ENCODE data around the gene CSRNP3. TPM values are rescaled to one million over a fixed set of nuclear protein-coding genes. Genes with fewer than 3 reads are reported as not detected.

Gene CSRNP3
- total RNA-seq, 3 donors from 2014 or later (not counting 1 experiment from before 2014, with no cell fraction given), result not detected

- Histone ChIP-seq H3K4me3 (ENCODE audit: low read length) (no peak overlapping the region), H3K4me1 (ENCODE audit: control insufficient read depth, insufficient read depth, low read length) (no peaks in the 10 kb centered on the region), H3K36me3 (ENCODE audit: control insufficient read depth, insufficient read depth, low read length) (no peaks in the 10 kb centered on the region), H3K9me3 (ENCODE audit: control insufficient read depth, insufficient read depth, low read length) (no peaks in the 10 kb centered on the region), H3K27me3 (ENCODE audit: control insufficient read depth, insufficient read depth, low read length) (no peaks in the 10 kb centered on the region), H3K27ac (ENCODE audit: low read length) (no peak overlapping the region)
- no peaks in the 10 kb centered on the region for H3K4me1 Mint-ChIP-seq
- TF ChIP-seq, protein P1, sequence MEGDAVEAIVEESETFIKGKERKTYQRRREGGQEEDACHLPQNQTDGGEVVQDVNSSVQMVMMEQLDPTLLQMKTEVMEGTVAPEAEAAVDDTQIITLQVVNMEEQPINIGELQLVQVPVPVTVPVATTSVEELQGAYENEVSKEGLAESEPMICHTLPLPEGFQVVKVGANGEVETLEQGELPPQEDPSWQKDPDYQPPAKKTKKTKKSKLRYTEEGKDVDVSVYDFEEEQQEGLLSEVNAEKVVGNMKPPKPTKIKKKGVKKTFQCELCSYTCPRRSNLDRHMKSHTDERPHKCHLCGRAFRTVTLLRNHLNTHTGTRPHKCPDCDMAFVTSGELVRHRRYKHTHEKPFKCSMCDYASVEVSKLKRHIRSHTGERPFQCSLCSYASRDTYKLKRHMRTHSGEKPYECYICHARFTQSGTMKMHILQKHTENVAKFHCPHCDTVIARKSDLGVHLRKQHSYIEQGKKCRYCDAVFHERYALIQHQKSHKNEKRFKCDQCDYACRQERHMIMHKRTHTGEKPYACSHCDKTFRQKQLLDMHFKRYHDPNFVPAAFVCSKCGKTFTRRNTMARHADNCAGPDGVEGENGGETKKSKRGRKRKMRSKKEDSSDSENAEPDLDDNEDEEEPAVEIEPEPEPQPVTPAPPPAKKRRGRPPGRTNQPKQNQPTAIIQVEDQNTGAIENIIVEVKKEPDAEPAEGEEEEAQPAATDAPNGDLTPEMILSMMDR (IDR thresholded peaks at IDR 0.05), result no peak
- no peaks in the 10 kb centered on the region for H3K36me3 Mint-ChIP-seq
- no peak overlapping the region for H3K27ac Mint-ChIP-seq
- no peak overlapping the region for H3K4me3 Mint-ChIP-seq
- DNase-seq (no peak), ATAC-seq (no peak)
- H3K27me3 Mint-ChIP-seq (ENCODE audit: low read depth in 2 of 2), result peaks cover 3 to 18% of the 10 kb centered on the region in 2 donors
- WGBS (ENCODE audit: insufficient coverage), result no CpG with 5 or more reads among the region's 2 CpGs
- no peaks in the 10 kb centered on the region for H3K9me3 Mint-ChIP-seq
- intact Hi-C loops (cut with micrococcal nuclease), result no loop called here
Observed at GRCh38 chr2:165651233-165651632, 181.7 kb downstream of the CSRNP3 start.

DNA sequence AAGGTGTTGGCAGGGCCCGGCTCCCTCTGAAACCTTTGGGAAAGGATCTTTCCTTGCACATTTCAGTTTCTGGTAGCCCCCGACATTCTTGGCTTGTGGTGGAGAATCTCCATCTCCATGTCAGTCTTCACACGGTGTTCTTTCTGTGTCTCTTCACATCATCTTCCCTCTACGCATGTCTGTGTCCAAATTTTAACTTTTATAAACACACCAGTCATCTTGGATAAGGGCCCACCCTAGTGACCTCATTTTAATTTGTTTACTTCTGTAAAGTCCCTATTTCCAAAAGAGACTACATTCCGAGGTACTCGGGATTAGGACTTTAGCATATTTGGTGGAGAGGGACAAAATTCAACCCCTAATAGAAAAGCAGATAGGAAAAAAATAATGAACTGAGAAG, 186.2 kb downstream of the CSRNP3 start:
- H3K27ac ChIP-seq (ENCODE audit: low read length), result no peak overlapping the region
- no peak overlapping the region for H3K4me3 Mint-ChIP-seq
- 92% methylated on average over 4 of the region's 6 CpGs for WGBS (ENCODE audit: insufficient coverage)

DNA sequence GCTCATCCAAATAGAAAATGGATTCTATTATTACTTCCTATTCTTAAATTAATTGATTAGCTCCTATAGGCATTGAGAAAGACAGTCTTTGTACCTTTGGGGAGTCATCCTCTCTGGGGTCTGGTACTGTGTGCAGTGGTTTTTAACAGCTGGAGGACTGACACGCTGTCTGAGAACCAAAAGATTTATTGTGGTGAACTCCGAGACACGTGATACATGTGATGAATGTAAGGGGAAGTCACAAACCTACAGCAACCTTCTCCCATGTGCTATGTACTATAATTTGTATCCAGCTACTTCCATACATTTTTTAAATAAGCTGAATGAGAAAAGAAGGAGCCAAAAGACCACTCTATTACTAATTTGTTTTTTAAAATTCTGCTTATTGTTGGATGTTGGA, 190.9 kb downstream of the CSRNP3 start:
- peaks cover 5% of the 10 kb centered on the region in 2 donors for H3K4me1 Mint-ChIP-seq
- ATAC-seq (peak in 1 of 3 donors; percentile 61), DNase-seq (no peak)
- H3K27me3 ChIP-seq (ENCODE audit: control insufficient read depth, insufficient read depth, low read length), result no peaks in the 10 kb centered on the region
- intact Hi-C loops (cut with micrococcal nuclease), result no loop called here
- no peak overlapping the region for H3K4me3 ChIP-seq (ENCODE audit: low read length)
- no peaks in the 10 kb centered on the region for H3K36me3 Mint-ChIP-seq
- H3K9me3 Mint-ChIP-seq, result no peaks in the 10 kb centered on the region
- H3K27me3 Mint-ChIP-seq (ENCODE audit: low read depth in 2 of 2), result peaks cover 9 to 26% of the 10 kb centered on the region in 2 donors
- H3K4me1 ChIP-seq (ENCODE audit: control insufficient read depth, insufficient read depth, low read length), result no peaks in the 10 kb centered on the region
- H3K27ac ChIP-seq (ENCODE audit: low read length), result no peak overlapping the region
- WGBS (ENCODE audit: insufficient coverage), result 0% methylated on average over 1 of the region's 3 CpGs
- H3K36me3 ChIP-seq (ENCODE audit: control insufficient read depth, insufficient read depth, low read length), result no peaks in the 10 kb centered on the region
- no peak overlapping the region for H3K27ac Mint-ChIP-seq
- H3K4me3 Mint-ChIP-seq, result no peak overlapping the region
- TF ChIP-seq, protein P1 (IDR thresholded peaks at IDR 0.05), result no peak
- no peaks in the 10 kb centered on the region for H3K9me3 ChIP-seq (ENCODE audit: control insufficient read depth, insufficient read depth, low read length)

More for the DNA sequence above, 186.2 kb downstream of the CSRNP3 start:
- Histone ChIP-seq H3K4me1 (ENCODE audit: control insufficient read depth, insufficient read depth, low read length) (no peaks in the 10 kb centered on the region), H3K36me3 (ENCODE audit: control insufficient read depth, insufficient read depth, low read length) (no peaks in the 10 kb centered on the region), H3K4me3 (ENCODE audit: low read length) (no peak overlapping the region), H3K27me3 (ENCODE audit: control insufficient read depth, insufficient read depth, low read length) (no peaks in the 10 kb centered on the region), H3K9me3 (ENCODE audit: control insufficient read depth, insufficient read depth, low read length) (no peaks in the 10 kb centered on the region)
- ATAC-seq, result no peak
- Mint-ChIP-seq H3K27me3 (ENCODE audit: low read depth in 2 of 2) (peaks cover 6 to 16% of the 10 kb centered on the region in 2 donors), H3K36me3 (no peaks in the 10 kb centered on the region), H3K9me3 (no peaks in the 10 kb centered on the region), H3K27ac (no peak overlapping the region), H3K4me1 (peaks cover 5% of the 10 kb centered on the region in 2 donors)
- intact Hi-C loops (cut with micrococcal nuclease), result no loop called here
- DNase-seq, result no peak
- TF ChIP-seq, protein P1 (IDR thresholded peaks at IDR 0.05), result no peak

GRCh38 chr2:165662720-165663119, 193.2 kb downstream of the CSRNP3 start:
- Histone ChIP-seq H3K9me3 (ENCODE audit: control insufficient read depth, insufficient read depth, low read length) (no peaks in the 10 kb centered on the region), H3K27ac (ENCODE audit: low read length) (no peak overlapping the region), H3K27me3 (ENCODE audit: control insufficient read depth, insufficient read depth, low read length) (no peaks in the 10 kb centered on the region), H3K4me1 (ENCODE audit: control insufficient read depth, insufficient read depth, low read length) (no peaks in the 10 kb centered on the region), H3K36me3 (ENCODE audit: control insufficient read depth, insufficient read depth, low read length) (no peaks in the 10 kb centered on the region), H3K4me3 (ENCODE audit: low read length) (no peak overlapping the region)
- no peak overlapping the region for H3K27ac Mint-ChIP-seq
- TF ChIP-seq, protein P1 (IDR thresholded peaks at IDR 0.05), result no peak
- no peaks in the 10 kb centered on the region for H3K36me3 Mint-ChIP-seq
- H3K4me3 Mint-ChIP-seq, result no peak overlapping the region
- peaks cover 5 to 12% of the 10 kb centered on the region in 2 donors for H3K9me3 Mint-ChIP-seq
- intact Hi-C loops (cut with micrococcal nuclease), result no loop called here
- H3K4me1 Mint-ChIP-seq, result peaks cover 5% of the 10 kb centered on the region in 2 donors
- ATAC-seq, result no peak
- DNase-seq, result no peak
- peaks cover 9 to 26% of the 10 kb centered on the region in 2 donors for H3K27me3 Mint-ChIP-seq (ENCODE audit: low read depth in 2 of 2)
